ENCODE data around the gene CCR1.

The CCR1 gene

GRCh38 chr3:46208167-46208704 is at the start of gene CCR1:
TSS of gene CCR1 (minus strand) at chr3:46208313. CDS start at chr3:46204313, 4,000 bp downstream.
- peak; percentile 64 for DNase-seq (ENCODE audit: low spot score)

GRCh38 chr3:46252980-46253379 is 44.9 kb upstream of the CCR1 start:
- DNase-seq (ENCODE audit: low spot score), result no peak

- DNase-seq (ENCODE audit: low spot score), result no peak
Measured at GRCh38 chr3:46245146-46245545, 37.0 kb upstream of the CCR1 start.

GRCh38 chr3:46243560-46243959 is 35.4 kb upstream of the CCR1 start:
- DNase-seq (ENCODE audit: low spot score), result no peak

GRCh38 chr3:46242120-46242519 is 34.0 kb upstream of the CCR1 start, which contains the start of gene CCR3:
TSS of gene CCR3 (plus strand) at chr3:46242460. CDS start at chr3:46265159, 22,699 bp downstream.
- no peak for DNase-seq (ENCODE audit: low spot score)

- no peak for DNase-seq (ENCODE audit: low spot score)
Measured at GRCh38 chr3:46239952-46240351, 31.8 kb upstream of the CCR1 start.

GRCh38 chr3:46239301-46239938 is 31.3 kb upstream of the CCR1 start:
- DNase-seq (ENCODE audit: low spot score), result no peak

- no peak for DNase-seq (ENCODE audit: low spot score)
Measured at GRCh38 chr3:46238386-46238785, 30.3 kb upstream of the CCR1 start.

- DNase-seq (ENCODE audit: low spot score), result no peak
Measured at GRCh38 chr3:46236294-46237054, 28.4 kb upstream of the CCR1 start.

GRCh38 chr3:46235425-46235824 is 27.3 kb upstream of the CCR1 start:
- no peak for DNase-seq (ENCODE audit: low spot score)

- DNase-seq (ENCODE audit: low spot score), result no peak
Measured at GRCh38 chr3:46233194-46233593, 25.1 kb upstream of the CCR1 start.

GRCh38 chr3:46231323-46231722 is 23.2 kb upstream of the CCR1 start:
- peak; percentile 23 for DNase-seq (ENCODE audit: low spot score)

GRCh38 chr3:46228260-46229242 is 20.4 kb upstream of the CCR1 start:
- no peak for DNase-seq (ENCODE audit: low spot score)

GRCh38 chr3:46222435-46223161 is 14.5 kb upstream of the CCR1 start:
- DNase-seq (ENCODE audit: low spot score), result no peak

- no peak for DNase-seq (ENCODE audit: low spot score)
Measured at GRCh38 chr3:46221938-46222337, 13.8 kb upstream of the CCR1 start.

GRCh38 chr3:46221391-46221790 is 13.3 kb upstream of the CCR1 start:
- DNase-seq (ENCODE audit: low spot score), result no peak

GRCh38 chr3:46218196-46218709 is 10.1 kb upstream of the CCR1 start:
- DNase-seq (ENCODE audit: low spot score), result no peak

GRCh38 chr3:46215810-46216414 is 7.8 kb upstream of the CCR1 start:
- no peak for DNase-seq (ENCODE audit: low spot score)

- peak; percentile 27 for DNase-seq (ENCODE audit: low spot score)
Measured at GRCh38 chr3:46214751-46215352, 6.7 kb upstream of the CCR1 start.

- DNase-seq (ENCODE audit: low spot score), result peak; percentile 38
Measured at GRCh38 chr3:46213201-46213600, 5.1 kb upstream of the CCR1 start.
